NCI-H1436 (cell line): ENCODE measurements around the gene GARIN5B.
"Not testable (repeated sequence)": the region's sequence is repeated elsewhere in the genome, so short reads cannot be mapped to it uniquely, and the experiment has no call there.

Experiments used
- DNase-seq: peaks from one replicate; lab custom pipeline; 2025; lab: John Stamatoyannopoulos, UW

GARIN5B gene

GRCh38 chr19:55362990-55363716 lies at the start of gene GARIN5B:
Gene GARIN5B, minus strand, starts transcription at chr19:55363260. Its CDS starts 194 bp downstream, at chr19:55363066.
- DNase-seq = no peak

- DNase-seq = no peak
Measured at GRCh38 chr19:55410168-55410567, 47.1 kb upstream of the GARIN5B start.

GRCh38 chr19:55409179-55409578 lies 46.1 kb upstream of the GARIN5B start:
- DNase-seq = not testable (repeated sequence)

DNA sequence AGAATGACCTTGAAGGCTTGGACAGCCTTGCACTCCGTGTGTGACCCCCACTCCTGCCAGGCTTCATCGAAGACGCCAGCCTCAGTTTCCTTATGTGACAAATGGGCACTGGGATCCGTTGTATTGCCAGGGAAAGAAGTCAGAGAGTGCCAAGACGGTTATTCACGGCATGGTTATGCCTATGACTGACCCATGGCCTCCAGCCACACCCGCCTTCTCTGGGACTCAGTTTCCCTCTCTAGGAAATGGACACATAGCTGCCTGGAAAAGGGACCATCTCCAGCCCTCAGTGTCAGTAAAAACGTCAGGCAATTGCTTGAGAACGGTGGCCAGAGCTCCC lies 45.4 kb upstream of the GARIN5B start:
- no peak for DNase-seq

DNA sequence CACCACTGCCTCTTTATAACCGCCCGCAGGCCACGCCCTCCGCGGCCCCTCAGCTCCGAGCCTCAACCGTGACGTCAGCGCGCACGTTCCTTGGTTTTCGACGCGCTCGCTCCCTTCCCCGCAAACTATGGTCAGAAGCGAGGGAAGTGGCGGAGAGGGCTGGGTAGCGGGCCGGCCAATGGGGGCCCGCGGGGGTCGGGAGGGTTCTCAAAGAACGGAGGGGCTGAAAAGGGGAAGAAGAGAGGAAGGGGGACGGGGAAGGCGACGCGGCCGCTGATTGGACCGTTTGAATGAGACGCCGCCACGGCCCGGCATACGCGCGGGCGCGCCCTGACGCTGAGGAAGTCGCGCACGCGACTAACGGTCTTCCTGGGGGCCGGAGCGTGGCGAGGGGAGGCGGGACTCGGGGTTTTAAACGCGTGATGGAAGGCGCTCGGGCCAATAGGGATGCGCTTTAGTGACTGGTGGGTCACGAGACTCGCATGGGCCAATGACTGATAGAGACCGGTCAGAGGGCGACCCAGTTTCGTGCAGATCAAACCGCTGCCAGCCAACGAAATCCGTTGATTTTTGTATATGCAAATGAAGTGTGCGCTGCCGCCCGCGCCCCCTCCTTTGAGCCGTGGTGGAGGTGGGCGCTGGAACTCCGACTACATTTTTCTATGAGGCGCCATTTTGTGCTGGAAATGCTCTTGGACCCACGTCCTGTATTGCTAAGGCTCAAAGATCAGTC lies 44.9 kb upstream of the GARIN5B start:
- DNase-seq = peak; percentile 99

DNA sequence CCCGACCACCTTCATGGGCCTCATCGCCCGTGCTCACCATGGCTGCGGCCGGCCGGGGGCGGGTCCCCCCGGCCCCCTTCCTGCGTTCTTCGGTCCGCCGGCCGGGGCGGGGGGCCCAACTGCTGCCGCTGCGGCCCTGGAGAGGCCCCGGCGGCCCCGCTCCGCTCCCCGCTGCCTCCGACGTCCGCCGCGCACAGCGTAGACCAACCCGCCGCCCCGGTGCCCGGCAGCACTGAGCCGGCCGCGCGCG lies 44.4 kb upstream of the GARIN5B start, which contains the start of gene UBE2S:
Gene UBE2S (minus strand): TSS at position 239 of the 250 bp plus-strand sequence. CDS start 199 bp downstream, at position 40.
- DNase-seq = not testable (repeated sequence)

- peak; percentile 14 for DNase-seq
Measured at GRCh38 chr19:55406826-55407549, 43.9 kb upstream of the GARIN5B start.

GRCh38 chr19:55406091-55406825 lies 43.2 kb upstream of the GARIN5B start:
- no peak for DNase-seq

- no peak for DNase-seq
Measured at GRCh38 chr19:55405638-55406037, 42.6 kb upstream of the GARIN5B start.

DNA sequence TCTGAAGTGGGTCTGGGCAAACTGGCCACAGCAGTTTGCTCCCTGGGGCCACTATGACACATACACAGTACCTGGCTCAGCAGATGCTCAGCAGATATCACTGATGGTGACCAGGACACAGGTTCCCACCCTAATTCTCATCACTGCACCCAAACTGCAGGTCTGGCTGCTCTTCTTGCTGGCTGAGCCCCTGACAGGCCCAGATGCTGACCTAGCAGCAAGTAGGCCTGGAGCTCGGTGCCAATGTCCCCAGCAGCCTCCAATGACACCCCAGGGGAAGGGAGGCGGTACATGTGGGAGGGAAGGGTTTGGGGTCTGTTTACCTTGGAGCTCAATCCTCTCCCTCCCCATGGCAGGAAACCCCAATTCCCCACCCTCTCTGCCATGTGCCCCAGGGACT lies 39.4 kb upstream of the GARIN5B start:
- DNase-seq = no peak

- not testable (repeated sequence) for DNase-seq
Measured at GRCh38 chr19:55401390-55401789, 38.3 kb upstream of the GARIN5B start.

DNA sequence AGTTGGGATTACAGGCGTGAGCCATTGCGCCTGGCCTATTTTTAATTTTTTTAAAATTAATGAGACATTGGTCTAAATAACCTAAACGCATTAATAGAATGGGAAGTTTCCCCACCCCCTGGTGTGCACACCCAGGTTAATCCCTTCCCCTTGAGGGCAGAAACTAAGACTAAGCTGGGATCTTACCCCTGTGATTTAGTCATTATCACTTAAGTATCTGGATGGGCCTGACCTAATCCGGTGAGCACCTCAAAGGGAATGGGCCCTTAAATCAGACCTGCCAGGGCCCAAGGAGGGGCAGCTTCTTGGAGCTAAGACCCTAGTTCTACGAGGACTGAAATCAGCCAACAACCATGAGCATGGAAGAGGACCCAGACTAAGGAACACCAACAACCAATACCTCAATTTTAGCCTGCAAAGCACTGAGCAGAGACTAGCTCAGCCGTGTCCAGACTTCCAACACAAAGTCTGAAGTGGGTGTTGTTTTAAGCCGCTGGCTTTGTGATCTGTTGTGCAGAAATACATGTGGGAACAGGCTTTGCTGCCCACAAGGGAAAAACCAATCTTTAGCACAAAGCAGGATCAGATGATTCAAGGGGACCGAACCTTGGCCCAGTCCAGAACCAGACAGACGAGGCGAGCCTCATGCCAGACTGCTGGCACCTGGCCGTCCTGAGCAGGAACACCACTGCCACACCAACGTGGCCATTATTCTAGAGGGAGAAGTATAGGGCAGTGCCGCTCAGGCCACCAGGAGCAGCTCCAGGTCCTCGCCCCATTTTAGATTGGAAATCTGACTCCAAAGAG lies 37.4 kb upstream of the GARIN5B start:
- DNase-seq = no peak

DNA sequence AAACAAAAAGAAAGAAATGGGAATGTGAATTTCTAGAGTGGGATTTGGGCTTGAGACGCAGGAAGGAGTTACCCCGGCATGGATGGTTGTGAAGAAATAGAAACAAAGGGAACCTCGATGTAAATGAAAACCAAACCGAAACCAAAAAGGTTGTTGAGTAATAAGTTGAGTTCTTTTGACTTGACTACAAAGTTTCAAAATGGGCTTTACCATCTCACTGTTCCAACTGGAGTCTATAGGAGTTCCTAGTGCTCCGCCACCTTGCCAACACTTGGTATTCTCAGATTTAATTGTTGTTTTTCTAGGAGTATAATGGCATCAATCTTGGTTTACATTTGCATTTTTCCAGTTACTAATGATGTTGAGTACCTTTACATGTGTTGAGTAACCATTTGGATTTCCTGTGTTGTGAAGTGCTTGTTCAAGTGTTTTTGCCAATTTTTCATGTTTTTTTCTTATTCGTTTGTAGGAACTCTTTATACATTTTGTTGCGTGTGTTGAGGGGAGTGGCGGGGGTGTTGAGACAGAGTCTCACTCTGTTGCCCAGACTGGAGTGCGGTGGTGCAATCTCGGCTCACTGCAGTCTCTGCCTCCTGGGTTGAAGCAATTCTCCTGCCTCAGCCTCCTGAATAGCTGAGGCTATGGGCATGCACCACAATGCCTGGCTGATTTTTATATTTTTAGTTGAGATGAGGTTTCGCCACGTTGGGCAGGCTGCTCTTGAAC lies 35.3 kb upstream of the GARIN5B start:
- no peak for DNase-seq

GRCh38 chr19:55392820-55393761 lies 30.0 kb upstream of the GARIN5B start:
- no peak for DNase-seq

DNA sequence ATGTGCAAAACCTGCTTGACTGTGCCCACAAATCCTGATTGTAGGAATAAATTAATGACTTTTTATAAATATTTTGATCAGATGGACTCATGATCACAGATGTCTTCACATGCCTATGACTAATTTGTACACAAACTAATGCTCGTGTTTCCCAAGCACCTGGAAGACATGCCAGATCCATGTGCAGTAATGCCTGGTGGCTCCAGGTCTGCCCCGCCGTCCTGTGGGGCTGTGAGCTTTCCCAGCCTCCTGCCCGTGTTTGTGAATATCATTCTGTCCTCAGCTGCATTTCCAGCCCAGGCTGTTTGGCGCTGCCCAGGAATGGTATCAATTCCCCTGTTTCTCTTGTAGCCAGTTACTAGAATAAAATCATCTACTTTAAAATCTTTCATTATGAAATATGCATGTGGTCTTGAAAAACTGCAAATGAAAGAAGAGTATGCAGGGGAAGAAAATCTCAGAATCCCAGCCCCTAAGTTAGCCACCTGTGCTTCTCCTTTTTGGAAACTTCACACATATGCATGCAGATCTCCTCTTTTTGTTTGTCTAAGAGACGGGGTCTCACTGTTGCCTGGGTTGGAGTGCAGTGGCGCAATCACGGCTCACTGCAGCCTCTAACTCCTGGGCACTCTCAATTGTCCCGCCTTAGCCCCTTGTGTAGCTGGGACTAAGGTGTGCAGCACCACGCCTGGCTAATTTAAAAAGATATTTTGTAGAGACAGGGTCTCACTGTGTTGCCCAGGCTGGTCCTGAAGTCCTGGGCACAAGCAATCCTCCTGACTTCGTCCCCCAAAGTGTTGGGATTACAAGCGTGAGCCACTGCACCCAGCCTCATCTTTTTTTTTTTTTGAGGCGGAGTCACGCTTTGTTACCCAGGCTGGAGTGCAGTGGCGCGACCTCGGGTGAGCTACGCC lies 28.9 kb upstream of the GARIN5B start:
- no peak for DNase-seq

GRCh38 chr19:55391191-55391670 lies 28.2 kb upstream of the GARIN5B start:
- DNase-seq = no peak

DNA sequence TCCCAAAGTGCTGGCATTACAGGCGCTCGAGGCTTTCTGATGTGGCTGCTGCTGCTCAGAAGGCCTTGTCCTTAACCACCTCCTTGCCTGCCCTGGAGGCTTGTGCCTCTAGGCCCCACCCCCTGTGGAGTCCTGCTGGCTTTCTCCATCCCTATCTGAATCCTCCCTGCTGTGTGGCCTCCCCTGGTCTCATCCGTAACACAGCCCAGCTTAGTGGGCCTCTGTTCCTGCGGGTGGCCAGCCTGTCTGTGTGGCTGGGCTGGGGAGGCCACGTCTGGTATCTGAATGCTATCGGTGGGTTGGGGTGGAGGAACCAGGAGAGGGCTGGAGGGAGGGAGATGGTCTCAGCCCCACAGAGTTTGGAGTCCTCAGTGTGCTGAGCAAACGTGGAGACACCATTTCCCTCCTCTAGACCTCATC lies 27.4 kb upstream of the GARIN5B start:
- no peak for DNase-seq
